ENCODE data around the gene CD34.
"Not testable (repeated sequence)": the region's sequence is repeated elsewhere in the genome, so short reads cannot be mapped to it uniquely, and the experiment has no call there.

The CD34 gene

GRCh38 chr1:207896547-207896946 lies 14.4 kb downstream of the CD34 start:
- no peak for DNase-seq

- no peak for DNase-seq
Observed at GRCh38 chr1:207894704-207895103, 16.2 kb downstream of the CD34 start.

GRCh38 chr1:207893737-207894582 lies 17.0 kb downstream of the CD34 start:
- DNase-seq: no peak

- DNase-seq: peak; percentile 41
Observed at GRCh38 chr1:207892764-207893163, 18.2 kb downstream of the CD34 start.

GRCh38 chr1:207891148-207891547 lies 19.8 kb downstream of the CD34 start:
- DNase-seq: no peak

- DNase-seq: no peak
Observed at GRCh38 chr1:207890136-207890738, 20.7 kb downstream of the CD34 start.

GRCh38 chr1:207888652-207889051 lies 22.3 kb downstream of the CD34 start:
- no peak for DNase-seq

GRCh38 chr1:207887542-207888201 lies 23.3 kb downstream of the CD34 start:
- no peak for DNase-seq

- no peak for DNase-seq
Observed at GRCh38 chr1:207886227-207886626, 24.7 kb downstream of the CD34 start.

GRCh38 chr1:207885129-207886032 lies 25.5 kb downstream of the CD34 start:
- peak; percentile 55 for DNase-seq

- peak; percentile 86 for DNase-seq
Observed at GRCh38 chr1:207884266-207885029, 26.5 kb downstream of the CD34 start.

- peak; percentile 86 for DNase-seq
Observed at GRCh38 chr1:207883660-207884250, 27.2 kb downstream of the CD34 start.

GRCh38 chr1:207883104-207883651 lies 27.7 kb downstream of the CD34 start:
- DNase-seq: no peak

- no peak for DNase-seq
Observed at GRCh38 chr1:207882692-207883091, 28.2 kb downstream of the CD34 start.

GRCh38 chr1:207878939-207879338 lies 32.0 kb downstream of the CD34 start:
- DNase-seq: no peak

GRCh38 chr1:207877914-207878313 lies 33.0 kb downstream of the CD34 start:
- not testable (repeated sequence) for DNase-seq

- DNase-seq: no peak
Observed at GRCh38 chr1:207876131-207876530, 34.8 kb downstream of the CD34 start.

- DNase-seq: no peak
Observed at GRCh38 chr1:207875532-207875931, 35.4 kb downstream of the CD34 start.

GRCh38 chr1:207873055-207873890 lies 37.7 kb downstream of the CD34 start:
- no peak for DNase-seq

GRCh38 chr1:207872621-207873020 lies 38.3 kb downstream of the CD34 start:
- no peak for DNase-seq

Data from NCI-H2029 (cell line).